ENCODE data around the gene SLC17A4. TPM values are rescaled to one million over a fixed set of nuclear protein-coding genes. Genes with fewer than 3 reads are reported as not detected.

The SLC17A4 gene
- total RNA-seq, 6 donors from 2014 or later = not detected

DNA sequence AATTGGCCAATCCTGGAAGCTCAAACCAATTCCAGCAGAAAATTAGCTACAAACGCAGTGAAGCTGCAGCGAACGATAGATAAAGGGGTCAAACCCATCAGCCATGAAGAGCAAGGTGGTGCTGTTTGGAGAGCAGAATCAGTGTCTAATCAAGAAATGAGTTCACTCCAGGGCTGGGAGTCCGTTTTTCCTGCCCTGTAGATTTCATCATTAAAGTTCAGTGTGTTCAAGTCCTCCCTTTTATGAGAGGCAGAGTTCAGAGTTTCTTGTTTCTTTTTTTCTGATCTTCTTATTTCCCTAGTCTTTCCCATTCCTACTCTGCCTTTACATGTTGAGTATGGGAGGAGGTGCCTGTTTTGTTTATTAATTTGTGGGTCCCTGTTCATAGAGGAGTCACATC, 46.9 kb downstream of the SLC17A4 start:
- no peaks in the 10 kb centered on the region for H3K4me1 ChIP-seq
- TF ChIP-seq, protein P1, sequence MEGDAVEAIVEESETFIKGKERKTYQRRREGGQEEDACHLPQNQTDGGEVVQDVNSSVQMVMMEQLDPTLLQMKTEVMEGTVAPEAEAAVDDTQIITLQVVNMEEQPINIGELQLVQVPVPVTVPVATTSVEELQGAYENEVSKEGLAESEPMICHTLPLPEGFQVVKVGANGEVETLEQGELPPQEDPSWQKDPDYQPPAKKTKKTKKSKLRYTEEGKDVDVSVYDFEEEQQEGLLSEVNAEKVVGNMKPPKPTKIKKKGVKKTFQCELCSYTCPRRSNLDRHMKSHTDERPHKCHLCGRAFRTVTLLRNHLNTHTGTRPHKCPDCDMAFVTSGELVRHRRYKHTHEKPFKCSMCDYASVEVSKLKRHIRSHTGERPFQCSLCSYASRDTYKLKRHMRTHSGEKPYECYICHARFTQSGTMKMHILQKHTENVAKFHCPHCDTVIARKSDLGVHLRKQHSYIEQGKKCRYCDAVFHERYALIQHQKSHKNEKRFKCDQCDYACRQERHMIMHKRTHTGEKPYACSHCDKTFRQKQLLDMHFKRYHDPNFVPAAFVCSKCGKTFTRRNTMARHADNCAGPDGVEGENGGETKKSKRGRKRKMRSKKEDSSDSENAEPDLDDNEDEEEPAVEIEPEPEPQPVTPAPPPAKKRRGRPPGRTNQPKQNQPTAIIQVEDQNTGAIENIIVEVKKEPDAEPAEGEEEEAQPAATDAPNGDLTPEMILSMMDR (IDR thresholded peaks at IDR 0.05) = no peak
- no peak for TF ChIP-seq EP300 (IDR thresholded peaks at IDR 0.05)
- TF ChIP-seq POLR2AphosphoS5 (IDR thresholded peaks at IDR 0.05) = no peak
- no peak for TF ChIP-seq POLR2A (IDR thresholded peaks at IDR 0.05)
- no peaks in the 10 kb centered on the region for H3K36me3 ChIP-seq
- H3K4me3 ChIP-seq = no peak overlapping the region
- 77 to 82% methylated on average over 4 of the region's 4 CpGs for WGBS, 2 donors
- DNase-seq (no peak), ATAC-seq (ENCODE audit: low FRiP score in 2 of 2) (no peak)
- H3K27ac ChIP-seq = no peak overlapping the region
- H3K9me3 ChIP-seq = no peaks in the 10 kb centered on the region
- H3K27me3 ChIP-seq = no peaks in the 10 kb centered on the region

DNA sequence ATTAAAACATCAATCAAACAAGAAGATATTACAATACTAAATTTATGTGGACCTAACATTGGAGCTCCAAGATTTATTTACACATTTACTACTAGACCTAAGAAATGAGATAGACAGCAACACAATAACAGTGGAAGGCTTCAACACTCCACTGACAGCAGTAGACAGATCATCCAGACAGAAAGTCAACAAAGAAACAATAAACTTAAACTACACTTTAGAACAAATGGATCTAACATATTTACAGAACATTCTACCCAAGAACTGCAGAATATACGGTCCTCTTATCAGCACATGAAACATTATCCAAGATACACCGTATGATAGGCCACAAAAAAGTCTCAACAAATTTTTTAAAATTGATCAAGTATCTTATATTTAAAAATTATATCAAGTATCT, 50.3 kb downstream of the SLC17A4 start:
- H3K36me3 ChIP-seq = no peaks in the 10 kb centered on the region
- ATAC-seq (ENCODE audit: low FRiP score in 2 of 2) = no peak
- no peak for DNase-seq
- 82 to 90% methylated on average over 2 of the region's 2 CpGs for WGBS, 2 donors
- no peak overlapping the region for H3K27ac ChIP-seq
- H3K9me3 ChIP-seq = no peaks in the 10 kb centered on the region
- H3K27me3 ChIP-seq = no peaks in the 10 kb centered on the region
- no peak overlapping the region for H3K4me3 ChIP-seq
- no peaks in the 10 kb centered on the region for H3K4me1 ChIP-seq
- TF ChIP-seq EP300 (IDR thresholded peaks at IDR 0.05) (no peak), POLR2A (IDR thresholded peaks at IDR 0.05) (no peak), POLR2AphosphoS5 (IDR thresholded peaks at IDR 0.05) (no peak)
- TF ChIP-seq, protein P1 (IDR thresholded peaks at IDR 0.05) = no peak

DNA sequence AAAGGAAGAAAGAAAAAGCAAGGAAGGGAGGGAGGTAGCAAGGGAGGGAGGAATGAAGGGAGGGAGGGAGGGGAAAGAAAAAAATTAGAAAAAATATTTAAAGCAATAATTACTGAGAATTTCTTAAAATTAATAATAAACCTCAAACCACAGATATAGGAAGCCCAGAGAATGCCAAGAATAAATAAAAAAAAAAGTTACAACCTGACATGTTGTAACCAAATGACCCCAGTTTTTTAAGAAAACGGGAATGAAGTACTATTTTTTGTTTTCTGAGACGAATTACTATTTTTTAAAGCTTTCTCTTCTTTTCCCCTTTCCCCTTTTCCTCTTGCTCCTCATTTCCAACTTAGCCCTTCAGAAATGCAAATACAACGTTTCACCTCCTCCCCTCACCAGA, 60.7 kb downstream of the SLC17A4 start:
- Histone ChIP-seq H3K4me1 (no peaks in the 10 kb centered on the region), H3K9me3 (no peaks in the 10 kb centered on the region), H3K36me3 (no peaks in the 10 kb centered on the region), H3K27ac (no peak overlapping the region), H3K4me3 (no peak overlapping the region), H3K27me3 (no peaks in the 10 kb centered on the region)
- TF ChIP-seq POLR2AphosphoS5 (IDR thresholded peaks at IDR 0.05) = no peak
- no peak for TF ChIP-seq POLR2A (IDR thresholded peaks at IDR 0.05)
- TF ChIP-seq EP300 (IDR thresholded peaks at IDR 0.05) = no peak
- TF ChIP-seq, protein P1 (IDR thresholded peaks at IDR 0.05) = no peak
- DNase-seq = no peak
- WGBS, 2 donors = 61 to 73% methylated on average over 3 of the region's 3 CpGs
- no peak for ATAC-seq (ENCODE audit: low FRiP score in 2 of 2)

DNA sequence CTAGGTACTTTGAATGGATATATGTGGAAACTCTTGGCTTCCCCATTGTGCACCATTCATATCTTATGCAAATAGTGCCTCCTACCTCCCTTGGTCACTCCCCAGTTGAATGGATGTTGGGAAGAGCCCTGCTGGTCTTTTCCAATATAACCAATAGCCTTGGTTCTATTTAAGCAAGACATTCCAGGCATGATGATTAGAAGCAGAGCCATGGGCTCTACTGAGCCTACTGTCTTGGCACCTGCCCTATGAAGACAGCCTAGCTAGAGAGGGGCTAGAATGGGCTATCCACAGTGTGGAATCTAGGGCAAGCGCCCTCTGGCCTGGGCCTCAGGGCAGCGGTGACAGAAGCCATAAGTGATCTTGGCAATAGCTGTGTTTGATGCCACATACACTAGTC, 61.7 kb downstream of the SLC17A4 start:
- TF ChIP-seq, protein P1 (IDR thresholded peaks at IDR 0.05) = no peak
- no peak for TF ChIP-seq POLR2AphosphoS5 (IDR thresholded peaks at IDR 0.05)
- H3K36me3 ChIP-seq = no peaks in the 10 kb centered on the region
- H3K4me1 ChIP-seq = no peaks in the 10 kb centered on the region
- 94 to 96% methylated on average over 2 of the region's 2 CpGs for WGBS, 2 donors
- DNase-seq (no peak), ATAC-seq (ENCODE audit: low FRiP score in 2 of 2) (no peak)
- no peak overlapping the region for H3K27ac ChIP-seq
- no peak overlapping the region for H3K4me3 ChIP-seq
- H3K9me3 ChIP-seq = no peaks in the 10 kb centered on the region
- H3K27me3 ChIP-seq = no peaks in the 10 kb centered on the region

DNA sequence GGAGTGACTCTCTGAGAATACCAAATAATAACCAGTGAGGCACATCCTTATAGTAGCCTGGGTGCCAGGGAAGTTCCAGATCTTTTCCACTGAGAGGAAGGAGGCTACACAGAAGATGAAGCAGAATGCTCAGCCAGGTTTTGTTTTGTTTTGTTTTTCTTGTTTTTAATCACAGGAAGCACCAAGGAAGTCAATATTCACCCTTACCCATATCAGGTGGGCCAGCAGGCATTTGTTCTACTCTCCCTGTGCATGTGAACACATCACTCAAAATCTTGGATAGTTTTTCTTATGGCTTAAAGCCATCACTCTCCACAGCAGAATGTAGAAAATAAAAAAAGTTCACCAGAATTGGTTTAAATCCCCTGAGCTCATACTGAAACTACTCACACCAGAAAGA, 66.8 kb downstream of the SLC17A4 start:
- ATAC-seq (ENCODE audit: low FRiP score in 2 of 2) (no peak), DNase-seq (no peak)
- Histone ChIP-seq H3K27me3 (no peaks in the 10 kb centered on the region), H3K36me3 (no peaks in the 10 kb centered on the region), H3K9me3 (no peaks in the 10 kb centered on the region), H3K27ac (no peak overlapping the region), H3K4me1 (no peaks in the 10 kb centered on the region), H3K4me3 (no peak overlapping the region)
- TF ChIP-seq EP300 (IDR thresholded peaks at IDR 0.05) (no peak), POLR2A (IDR thresholded peaks at IDR 0.05) (no peak)
- TF ChIP-seq, protein P1 (IDR thresholded peaks at IDR 0.05) = no peak
